Activated CD4-positive, alpha-beta T cell treated with anti-CD3 and anti-CD28 coated beads, Interleukin-2, amount 50 U/mL, for 16 hours (primary cell): Measurements from ENCODE around the gene POMGNT1.

ENCODE experiments used
- DNase-seq: peaks from one replicate; pipeline ENCODE4 v3.0.0-alpha.2; 2020

POMGNT1 gene

GRCh38 chr1:46181343-46182260 is 16.6 kb downstream of the POMGNT1 start:
- DNase-seq, result no peak

- DNase-seq, result no peak
These were observed 18.1 kb downstream of the POMGNT1 start for GRCh38 chr1:46180082-46180616.

- DNase-seq, result peak; percentile 63
These were observed 18.8 kb downstream of the POMGNT1 start for GRCh38 chr1:46179138-46180081.

GRCh38 chr1:46176211-46176865 is 21.9 kb downstream of the POMGNT1 start, which contains the start of gene P3R3URF:
Gene P3R3URF, minus strand, starts transcription at chr1:46176488. Its CDS starts 17 bp downstream, at chr1:46176471.
- DNase-seq, result no peak

GRCh38 chr1:46175243-46175642 is 23.0 kb downstream of the POMGNT1 start:
- DNase-seq, result peak; percentile 26

DNA sequence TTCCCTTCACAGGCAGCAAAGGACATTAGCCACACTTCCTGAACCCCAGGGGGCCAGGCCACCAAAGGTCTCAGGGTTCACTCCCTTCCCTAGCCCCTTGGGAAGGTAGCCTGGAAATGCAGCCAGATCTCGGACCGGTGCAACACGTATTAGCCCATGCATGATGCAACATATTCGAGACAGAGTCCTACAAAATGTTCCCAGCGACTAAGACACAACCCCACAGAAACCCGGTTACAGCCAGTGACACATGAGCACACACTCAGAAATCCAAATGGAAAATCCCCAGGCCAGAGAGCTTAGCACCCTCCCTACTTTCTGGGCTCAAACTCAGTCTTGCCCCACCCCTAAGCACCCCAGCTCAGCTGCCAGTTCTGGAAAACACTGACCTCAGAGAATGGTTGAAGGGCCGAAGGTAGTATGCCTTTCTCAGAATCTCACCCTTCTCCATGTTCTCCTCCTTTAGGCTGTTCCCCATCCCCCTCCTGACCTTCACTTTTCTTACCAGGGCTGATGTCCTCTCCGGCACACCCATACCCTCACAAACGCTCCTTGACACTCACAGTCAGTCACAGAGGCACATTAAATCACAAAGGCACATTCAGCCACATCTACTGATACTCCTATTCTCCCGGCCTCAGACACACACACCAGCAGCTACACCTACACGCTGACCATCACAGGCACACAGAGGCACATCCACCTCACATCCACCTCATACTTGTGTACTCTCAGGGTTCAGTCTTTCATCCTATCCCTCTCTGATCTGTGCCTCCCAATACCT is 23.6 kb downstream of the POMGNT1 start, which contains the start of gene TSPAN1:
Gene TSPAN1 (plus strand): TSS at position 640 of the 784 bp plus-strand sequence. CDS start 6,021 bp downstream, outside the sequence.
- no peak for DNase-seq

- DNase-seq, result no peak
These were observed 24.8 kb downstream of the POMGNT1 start for GRCh38 chr1:46173361-46173856.

- no peak for DNase-seq
These were observed 25.9 kb downstream of the POMGNT1 start for GRCh38 chr1:46172321-46172720.

DNA sequence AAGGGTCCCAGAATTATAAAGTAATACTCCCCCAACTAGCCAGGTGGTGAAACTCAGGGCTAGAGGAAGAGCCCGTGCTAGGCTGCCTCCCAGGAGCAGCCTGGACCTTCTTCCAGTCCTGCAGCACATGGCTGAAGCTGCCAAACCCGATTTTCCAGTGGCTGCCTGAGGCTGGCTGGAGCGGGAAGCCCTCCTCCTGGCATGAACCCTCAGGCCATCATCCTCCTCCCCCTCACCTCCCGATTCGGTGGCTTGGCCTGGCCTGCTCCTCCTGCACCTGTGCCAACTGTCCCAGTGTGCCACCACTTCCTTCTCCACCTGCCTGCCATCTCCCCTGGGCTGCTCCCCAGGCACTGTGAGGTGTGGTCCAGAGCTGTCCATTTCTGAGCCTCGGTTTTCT is 26.4 kb downstream of the POMGNT1 start:
- no peak for DNase-seq

DNA sequence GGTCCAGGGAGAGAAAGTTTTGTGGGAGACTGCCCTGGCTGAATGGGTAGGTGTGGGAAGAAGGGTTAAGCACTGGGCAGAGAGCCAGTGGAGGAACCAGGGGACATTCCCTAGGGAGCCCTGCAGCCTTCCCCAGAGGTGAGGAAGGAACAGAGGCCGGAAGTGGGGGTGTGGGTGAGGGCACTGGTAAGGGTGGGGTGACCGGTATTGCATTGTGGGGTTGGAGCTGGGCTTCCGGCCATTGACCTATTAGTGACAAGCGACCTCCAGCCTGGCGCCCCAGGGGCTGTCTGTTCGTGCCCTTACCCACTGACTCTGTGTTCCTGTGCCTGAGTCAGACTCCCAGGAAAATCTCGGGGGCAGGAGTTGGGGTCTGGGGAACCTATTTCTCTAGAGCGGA is 26.9 kb downstream of the POMGNT1 start:
- no peak for DNase-seq

GRCh38 chr1:46169811-46170454 is 28.3 kb downstream of the POMGNT1 start:
- DNase-seq, result no peak

GRCh38 chr1:46168477-46168876 is 29.8 kb downstream of the POMGNT1 start:
- no peak for DNase-seq

GRCh38 chr1:46166521-46167462 is 31.4 kb downstream of the POMGNT1 start:
- DNase-seq, result no peak

DNA sequence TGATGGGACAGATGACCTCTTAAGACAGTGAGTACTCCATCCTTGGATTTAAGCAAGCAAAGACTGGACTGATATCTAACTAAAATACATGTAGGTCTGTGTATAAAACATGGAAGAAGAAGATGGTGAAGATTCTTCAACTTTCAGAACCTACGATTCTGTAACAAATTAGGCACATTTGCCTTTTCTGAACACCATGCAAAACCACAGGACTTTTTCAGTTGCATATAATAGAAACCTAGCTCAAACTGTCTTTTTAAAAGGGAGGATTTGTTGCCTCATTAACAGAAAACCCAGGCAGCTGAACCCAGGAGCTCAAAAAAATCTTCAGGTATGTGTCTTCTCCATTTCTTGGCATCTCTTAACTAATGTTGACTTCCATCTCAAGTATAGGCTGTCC is 38.0 kb downstream of the POMGNT1 start:
- no peak for DNase-seq

DNA sequence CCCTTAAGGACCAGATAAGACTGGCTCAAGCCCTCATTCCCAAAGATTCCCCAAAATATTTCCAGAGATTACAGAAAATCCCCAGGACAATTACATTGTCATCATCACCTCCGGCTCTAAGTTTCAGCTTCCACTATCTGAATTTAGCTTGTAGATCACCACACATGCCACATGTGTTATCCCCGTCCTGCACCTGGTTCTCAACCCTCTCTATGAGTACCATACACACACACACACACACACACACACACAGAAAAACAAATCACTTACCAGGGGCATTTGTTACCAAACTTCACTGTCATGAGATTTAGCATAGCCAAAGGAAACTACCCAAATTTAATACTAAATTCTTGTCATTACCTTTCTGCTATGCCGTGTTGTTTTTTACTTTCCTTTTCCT is 38.7 kb downstream of the POMGNT1 start:
- no peak for DNase-seq

GRCh38 chr1:46158312-46159281 is 39.6 kb downstream of the POMGNT1 start:
- no peak for DNase-seq

- no peak for DNase-seq
These were observed 40.3 kb downstream of the POMGNT1 start for GRCh38 chr1:46157916-46158311.

DNA sequence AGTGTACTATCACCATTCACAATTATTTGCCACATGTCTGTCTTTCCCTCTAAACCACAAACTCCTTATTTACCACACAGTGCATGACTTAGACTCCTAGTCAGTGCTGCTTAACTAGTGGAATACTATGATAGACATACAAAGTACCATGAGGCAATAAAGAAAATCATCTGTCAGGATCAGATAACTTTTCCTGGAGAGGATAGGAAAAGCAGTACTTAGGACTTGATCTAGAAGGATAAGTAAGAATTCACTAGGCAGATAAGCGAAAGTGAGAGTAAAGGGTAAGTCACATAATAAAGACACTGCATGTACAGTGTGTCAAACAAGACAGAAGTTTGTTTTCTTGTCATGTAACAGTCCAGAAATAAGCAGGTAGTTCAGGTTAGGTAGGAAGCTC is 44.5 kb downstream of the POMGNT1 start:
- no peak for DNase-seq

DNA sequence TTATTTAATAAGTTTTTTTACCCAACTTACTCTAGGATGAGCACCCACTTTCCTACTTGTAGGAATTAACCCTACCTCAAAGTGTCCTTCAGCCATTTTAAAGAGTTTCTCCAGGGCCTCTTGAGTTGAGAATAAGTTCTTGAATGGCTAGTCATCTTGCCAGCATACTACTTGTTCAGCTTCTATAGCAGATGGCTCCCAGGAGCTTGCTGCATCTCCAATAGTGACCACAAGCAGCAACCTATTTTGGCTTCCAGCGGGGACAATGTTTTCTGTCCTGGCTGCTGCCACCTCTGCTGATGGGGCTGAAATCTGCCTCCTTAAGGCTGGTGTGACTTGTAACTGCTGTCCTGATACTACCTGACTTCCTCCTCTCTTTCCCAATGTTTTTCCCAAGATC is 45.0 kb downstream of the POMGNT1 start:
- DNase-seq, result no peak
